Measurements from ENCODE around the gene ACOX1. TPM values are rescaled to one million over a fixed set of nuclear protein-coding genes. Genes with fewer than 3 reads are reported as not detected.
"Not testable (repeated sequence)": the region's sequence is repeated elsewhere in the genome, so short reads cannot be mapped to it uniquely, and the experiment has no call there.

Gene ACOX1
- polyA plus RNA-seq, 1 of the 3 experiments (the other 2 are of a cell fraction): 21.5 TPM

DNA sequence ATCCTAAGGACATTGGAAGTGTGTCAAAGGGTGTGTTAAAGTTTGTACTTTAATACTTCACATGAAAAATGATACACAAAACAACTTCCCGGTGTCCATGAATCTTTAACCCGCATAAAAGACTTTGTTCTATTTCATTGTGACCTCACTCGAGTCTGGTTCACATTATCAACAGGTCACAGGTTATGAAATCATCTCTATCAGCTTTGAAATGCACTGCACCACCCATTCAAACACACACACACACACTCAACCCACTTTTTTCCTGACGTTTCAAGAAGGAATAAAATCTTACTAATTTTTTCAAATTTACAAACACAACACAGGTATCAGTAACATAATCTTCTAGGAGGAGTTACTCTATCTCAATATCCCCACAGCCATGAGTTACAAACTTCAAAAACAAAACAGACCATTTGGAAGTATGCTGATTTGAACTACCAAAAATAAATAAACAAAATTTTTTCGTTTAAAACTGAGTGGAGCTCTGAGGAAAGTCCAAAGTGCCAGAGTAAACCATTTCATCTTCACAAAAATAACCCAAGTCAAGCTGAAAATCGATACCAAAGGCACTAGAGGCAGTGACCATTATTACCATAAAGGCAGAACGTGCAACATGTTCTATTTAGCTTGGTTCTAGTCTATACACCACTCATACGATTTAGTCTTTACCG, 2.7 kb downstream of the ACOX1 start:
- WGBS (ENCODE audit: low lambda C conversion rate): 60% methylated on average over 9 of the region's 9 CpGs
- Histone ChIP-seq H3K36me3 (replicated peaks in 1 of 2; ENCODE audit: control insufficient read depth in 1 of 2, insufficient read depth in 2 of 2, low read length in 1 of 2) (peaks cover 10 to 47% of the 10 kb centered on the region in 2 experiments), H3K9me2 (no peaks in the 10 kb centered on the region), H3F3A (replicated peaks; ENCODE audit: insufficient read depth) (peaks cover 19% of the 10 kb centered on the region), H3K79me2 (ENCODE audit: insufficient read depth) (peaks cover 83% of the 10 kb centered on the region), H3K9me3 (no peaks in the 10 kb centered on the region), H3K4me2 (peak overlapping the region; percentile 88), H3K9ac (no peak overlapping the region), H3K27ac (ENCODE audit: low read depth in 2 of 2, low read length in 1 of 2) (no peak overlapping the region), H3K4me3 (ENCODE audit: low read depth in 2 of 2, low read length in 1 of 2) (peak overlapping the region in 1 of 2 experiments; percentile 9; a peak in 1 of 4 replicates), H3K27me3 (ENCODE audit: insufficient read depth) (no peaks in the 10 kb centered on the region), H2AFZ (ENCODE audit: low read depth) (no peak overlapping the region), H4K20me1 (ENCODE audit: insufficient read depth) (no peaks in the 10 kb centered on the region), H3K4me1 (ENCODE audit: control insufficient read depth in 1 of 2, insufficient read depth in 2 of 2, low read depth in 1 of 2, low read length in 1 of 2) (peaks cover 0 to 10% of the 10 kb centered on the region in 2 experiments; a peak in 3 of 4 replicates)
- CTCF ChIA-PET: interaction anchor here (0.9 to 1.8 kb wide), 6 partner anchors 11 to 38 kb away, joined by 3 to 6 read pairs (median 3); partner anchors contain the start of genes CDK3 and FBF1
- TF ChIP-seq RXRA (IDR thresholded peaks at IDR 0.05; ENCODE audit: borderline replicate concordance, low read depth) (no peak), RAD21 (IDR thresholded peaks at IDR 0.05; ENCODE audit: low read length) (no peak), GATA2 (CRISPR knock-in tag; IDR thresholded peaks at IDR 0.05) (no peak), FOXJ3 (CRISPR knock-in tag; IDR thresholded peaks at IDR 0.05) (no peak), NFIC (IDR thresholded peaks at IDR 0.05; ENCODE audit: borderline replicate concordance) (no peak), POLR2AphosphoS5 (IDR thresholded peaks at IDR 0.05; ENCODE audit: low read depth, low read length) (no peak)
- TF ChIP-seq, protein P1, sequence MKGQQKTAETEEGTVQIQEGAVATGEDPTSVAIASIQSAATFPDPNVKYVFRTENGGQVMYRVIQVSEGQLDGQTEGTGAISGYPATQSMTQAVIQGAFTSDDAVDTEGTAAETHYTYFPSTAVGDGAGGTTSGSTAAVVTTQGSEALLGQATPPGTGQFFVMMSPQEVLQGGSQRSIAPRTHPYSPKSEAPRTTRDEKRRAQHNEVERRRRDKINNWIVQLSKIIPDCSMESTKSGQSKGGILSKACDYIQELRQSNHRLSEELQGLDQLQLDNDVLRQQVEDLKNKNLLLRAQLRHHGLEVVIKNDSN (IDR thresholded peaks at IDR 0.05; ENCODE audit: borderline replicate concordance, low read depth): no peak
- TF ChIP-seq, protein P2, sequence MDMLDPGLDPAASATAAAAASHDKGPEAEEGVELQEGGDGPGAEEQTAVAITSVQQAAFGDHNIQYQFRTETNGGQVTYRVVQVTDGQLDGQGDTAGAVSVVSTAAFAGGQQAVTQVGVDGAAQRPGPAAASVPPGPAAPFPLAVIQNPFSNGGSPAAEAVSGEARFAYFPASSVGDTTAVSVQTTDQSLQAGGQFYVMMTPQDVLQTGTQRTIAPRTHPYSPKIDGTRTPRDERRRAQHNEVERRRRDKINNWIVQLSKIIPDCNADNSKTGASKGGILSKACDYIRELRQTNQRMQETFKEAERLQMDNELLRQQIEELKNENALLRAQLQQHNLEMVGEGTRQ (IDR thresholded peaks at IDR 0.05; ENCODE audit: borderline replicate concordance, low read depth, low read length): no peak
- POLR2A ChIA-PET: interaction anchor here (0.6 kb wide), 1 partner anchor 195 kb away, joined by 3 read pairs; no protein-coding TSS in a partner anchor
- DNase-seq: no peak

DNA sequence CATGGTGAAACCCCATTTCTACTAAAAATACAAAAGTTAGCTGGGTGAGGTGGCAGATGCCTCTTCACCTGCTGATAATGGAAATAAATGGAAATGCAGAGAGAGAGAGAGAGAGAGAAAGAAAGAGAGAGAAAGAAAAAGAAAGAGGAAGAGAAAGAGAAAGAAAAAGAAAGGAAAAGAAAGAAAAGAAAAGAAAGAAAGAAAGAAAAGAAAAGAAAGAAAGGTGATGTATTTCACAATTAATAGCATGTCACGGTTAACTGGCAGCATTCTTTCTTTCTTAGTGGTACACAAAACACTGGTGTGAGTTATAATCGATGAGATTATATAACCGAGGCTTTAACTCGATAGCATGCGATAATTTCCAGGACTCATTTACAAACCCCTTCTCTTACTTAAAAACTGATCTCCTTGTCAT, 3.2 kb downstream of the ACOX1 start:
- no peak overlapping the region for H3K4me3 ChIP-seq (ENCODE audit: low read depth in 2 of 2, low read length in 1 of 2)
- WGBS (ENCODE audit: low lambda C conversion rate): 90% methylated on average over 5 of the region's 5 CpGs
- H3K9ac ChIP-seq: no peak overlapping the region
- H3K4me1 ChIP-seq (ENCODE audit: control insufficient read depth in 1 of 2, insufficient read depth in 2 of 2, low read depth in 1 of 2, low read length in 1 of 2): peaks cover 0 to 10% of the 10 kb centered on the region in 2 experiments; a peak in 3 of 4 replicates
- H3K9me3 ChIP-seq: no peaks in the 10 kb centered on the region
- peaks cover 83% of the 10 kb centered on the region for H3K79me2 ChIP-seq (ENCODE audit: insufficient read depth)
- no peaks in the 10 kb centered on the region for H3K27me3 ChIP-seq (ENCODE audit: insufficient read depth)
- peaks cover 15% of the 10 kb centered on the region for H3F3A ChIP-seq (replicated peaks; ENCODE audit: insufficient read depth)
- no peak overlapping the region for H3K27ac ChIP-seq (ENCODE audit: low read depth in 2 of 2, low read length in 1 of 2)
- DNase-seq: no peak
- TF ChIP-seq SMC3 (IDR thresholded peaks at IDR 0.05; ENCODE audit: low read depth, low read length) (no peak), FOXM1 (IDR thresholded peaks at IDR 0.05; ENCODE audit: low read depth) (no peak)
- ChIA-PET POLR2A (no interaction called here), CTCF (interaction anchor here (1.6 to 1.9 kb wide), 3 partner anchors 14 to 39 kb away, joined by 3 to 6 read pairs (median 4); no protein-coding TSS in a partner anchor)
- H4K20me1 ChIP-seq (ENCODE audit: insufficient read depth): no peaks in the 10 kb centered on the region; the same call in 1 of the 2 replicates
- H2AFZ ChIP-seq (ENCODE audit: low read depth): no peak overlapping the region
- H3K36me3 ChIP-seq (replicated peaks in 1 of 2; ENCODE audit: control insufficient read depth in 1 of 2, insufficient read depth in 2 of 2, low read length in 1 of 2): peaks cover 10 to 50% of the 10 kb centered on the region in 2 experiments
- H3K9me2 ChIP-seq: no peaks in the 10 kb centered on the region
- H3K4me2 ChIP-seq: peak overlapping the region; percentile 88; the same call in 1 of the 2 replicates

DNA sequence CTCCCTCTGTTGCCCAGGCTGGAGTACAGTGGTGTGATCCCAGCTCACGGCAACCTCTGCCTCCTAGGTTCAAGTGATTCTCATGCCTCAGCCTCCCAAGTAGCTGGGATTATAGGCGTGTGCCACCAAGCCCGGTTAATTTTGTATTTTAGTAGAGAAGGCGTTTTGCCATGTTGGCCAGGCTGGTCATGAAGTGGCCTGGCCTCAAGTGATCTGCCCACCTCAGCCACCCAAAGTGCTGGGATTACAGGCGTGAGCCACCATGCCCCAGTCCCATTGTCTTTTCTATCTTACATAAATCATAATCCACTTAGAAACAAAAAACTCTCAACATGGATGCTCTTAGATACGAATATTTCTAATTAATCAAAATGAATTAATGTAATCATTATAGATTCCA, 3.8 kb downstream of the ACOX1 start:
- H3K9me3 ChIP-seq; H3K27ac ChIP-seq (ENCODE audit: low read depth in 2 of 2, low read length in 1 of 2); H3K4me2 ChIP-seq; H3K4me3 ChIP-seq (ENCODE audit: low read depth in 2 of 2, low read length in 1 of 2); H3K27me3 ChIP-seq (ENCODE audit: insufficient read depth); DNase-seq; H3K9ac ChIP-seq; H3K9me2 ChIP-seq; POLR2A ChIA-PET; H2AFZ ChIP-seq (ENCODE audit: low read depth); H4K20me1 ChIP-seq (ENCODE audit: insufficient read depth): not testable (repeated sequence)
- 96% methylated on average over 6 of the region's 6 CpGs for WGBS (ENCODE audit: low lambda C conversion rate)
- Histone ChIP-seq H3K79me2 (ENCODE audit: insufficient read depth) (peaks cover 83% of the 10 kb centered on the region), H3F3A (replicated peaks; ENCODE audit: insufficient read depth) (peaks cover 15% of the 10 kb centered on the region), H3K36me3 (replicated peaks in 1 of 2; ENCODE audit: control insufficient read depth in 1 of 2, insufficient read depth in 2 of 2, low read length in 1 of 2) (peaks cover 10 to 55% of the 10 kb centered on the region in 2 experiments), H3K4me1 (ENCODE audit: control insufficient read depth in 1 of 2, insufficient read depth in 2 of 2, low read depth in 1 of 2, low read length in 1 of 2) (peaks cover 1 to 10% of the 10 kb centered on the region in 2 experiments; a peak in 3 of 4 replicates)
- CTCF ChIA-PET: interaction anchor here (1.6 to 1.9 kb wide), 2 partner anchors 14 to 39 kb away, joined by 3 to 4 read pairs; no protein-coding TSS in a partner anchor

Data from SK-N-SH (cell line).